Chondrocyte (in vitro differentiated cells): Measurements from ENCODE around the gene SPACA9. TPM values are rescaled to one million over a fixed set of nuclear protein-coding genes. Genes with fewer than 3 reads are reported as not detected.
A peak's percentile ranks its signal among the peaks of the same experiment; 100 is the strongest.

Experiments used
- DNase-seq: peaks from one replicate; pipeline ENCODE4 v3.0.0; 2021; ENCODE audit warnings: mixed read lengths, low spot score
- H3K27ac Mint-ChIP-seq: one replicate; pipeline ENCODE4 v1.8.0; 2021; ENCODE audit warnings: mild to moderate bottlenecking, moderate library complexity, mixed read lengths; ENCODE audit not compliant: unreplicated experiment
- H3K27me3 Mint-ChIP-seq: 2 replicates; pipeline ENCODE4 v1.8.0; 2021; ENCODE audit warnings: low read depth, mixed read lengths
- H3K36me3 Mint-ChIP-seq: 2 replicates; pipeline ENCODE4 v1.8.0; 2021; ENCODE audit warnings: low read depth, mixed read lengths
- H3K4me1 Mint-ChIP-seq: 2 replicates; pipeline ENCODE4 v1.8.0; 2021; ENCODE audit warnings: low read depth, mild to moderate bottlenecking, mixed read lengths
- H3K4me3 Mint-ChIP-seq: one replicate; pipeline ENCODE4 v1.8.0; 2021; ENCODE audit warnings: mild to moderate bottlenecking, moderate library complexity, mixed read lengths; ENCODE audit not compliant: unreplicated experiment
- H3K9me3 Mint-ChIP-seq: 2 replicates; pipeline ENCODE4 v1.8.0; 2021; ENCODE audit warnings: low read depth, mixed read lengths
- total RNA-seq: library from RNA; stranded (reverse); gene quantifications from 3 replicates; pipeline ENCODE4 v1.2.1, GENCODE V29; 2021
- TF ChIP-seq, protein P1 (sequence below): fragments of 200-600 bp; sonication (generic); IDR thresholded peaks from 2 replicates; pipeline ENCODE4 v1.5.0; 2021; ENCODE audit warnings: antibody characterized with exemption, mild to moderate bottlenecking, moderate library complexity

The SPACA9 gene
- total RNA-seq, 1 donor from 2014 or later = 3.3 TPM

DNA sequence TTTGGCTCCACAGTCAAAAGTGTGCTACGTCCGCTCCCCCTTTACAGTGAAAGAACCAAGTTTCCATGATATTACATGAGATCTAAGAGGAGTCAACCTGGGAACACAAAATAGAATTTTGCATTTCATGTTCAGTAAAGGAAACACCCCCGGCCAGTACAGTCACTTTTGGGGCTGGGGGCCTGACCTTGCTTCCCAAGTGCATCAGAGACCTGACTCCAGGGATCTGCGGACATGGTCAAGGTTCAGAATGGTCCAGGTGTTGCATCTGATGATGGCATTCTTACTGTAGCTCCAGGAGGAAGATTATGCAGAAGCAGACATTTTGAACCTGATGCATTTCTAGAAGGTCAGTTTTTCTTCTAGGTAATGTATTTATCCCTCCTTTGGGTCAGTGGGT, 40.4 kb upstream of the SPACA9 start:
- TF ChIP-seq, protein P1, sequence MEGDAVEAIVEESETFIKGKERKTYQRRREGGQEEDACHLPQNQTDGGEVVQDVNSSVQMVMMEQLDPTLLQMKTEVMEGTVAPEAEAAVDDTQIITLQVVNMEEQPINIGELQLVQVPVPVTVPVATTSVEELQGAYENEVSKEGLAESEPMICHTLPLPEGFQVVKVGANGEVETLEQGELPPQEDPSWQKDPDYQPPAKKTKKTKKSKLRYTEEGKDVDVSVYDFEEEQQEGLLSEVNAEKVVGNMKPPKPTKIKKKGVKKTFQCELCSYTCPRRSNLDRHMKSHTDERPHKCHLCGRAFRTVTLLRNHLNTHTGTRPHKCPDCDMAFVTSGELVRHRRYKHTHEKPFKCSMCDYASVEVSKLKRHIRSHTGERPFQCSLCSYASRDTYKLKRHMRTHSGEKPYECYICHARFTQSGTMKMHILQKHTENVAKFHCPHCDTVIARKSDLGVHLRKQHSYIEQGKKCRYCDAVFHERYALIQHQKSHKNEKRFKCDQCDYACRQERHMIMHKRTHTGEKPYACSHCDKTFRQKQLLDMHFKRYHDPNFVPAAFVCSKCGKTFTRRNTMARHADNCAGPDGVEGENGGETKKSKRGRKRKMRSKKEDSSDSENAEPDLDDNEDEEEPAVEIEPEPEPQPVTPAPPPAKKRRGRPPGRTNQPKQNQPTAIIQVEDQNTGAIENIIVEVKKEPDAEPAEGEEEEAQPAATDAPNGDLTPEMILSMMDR = no peak
- H3K9me3 Mint-ChIP-seq = no peaks in the 10 kb centered on the region
- H3K4me3 Mint-ChIP-seq = no peak overlapping the region
- H3K27me3 Mint-ChIP-seq = peaks cover 7% of the 10 kb centered on the region
- H3K36me3 Mint-ChIP-seq = peaks cover 2% of the 10 kb centered on the region
- H3K4me1 Mint-ChIP-seq = peaks cover 3% of the 10 kb centered on the region
- DNase-seq = peak; percentile 30
- H3K27ac Mint-ChIP-seq = no peak overlapping the region

DNA sequence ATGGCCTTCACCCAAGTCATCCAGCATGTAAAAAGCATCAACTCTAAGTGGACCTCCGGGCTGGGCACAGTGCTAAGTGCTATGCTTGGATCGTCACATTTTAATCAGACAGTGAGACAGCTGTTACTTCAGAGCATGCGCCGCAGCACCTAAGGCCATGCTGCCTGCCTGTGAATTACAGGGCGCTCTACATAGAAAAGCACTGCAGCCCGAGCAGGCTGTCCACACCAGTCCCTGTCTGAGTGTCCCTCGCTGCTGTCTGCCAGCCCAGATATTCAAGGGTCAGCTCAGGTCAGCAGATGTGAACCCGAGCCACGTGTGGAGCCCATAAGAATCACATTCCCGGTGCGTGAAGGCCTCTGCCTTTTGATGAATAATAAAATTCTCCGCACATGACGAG, 37.7 kb upstream of the SPACA9 start:
- Mint-ChIP-seq H3K9me3 (no peaks in the 10 kb centered on the region), H3K4me1 (peaks cover 3% of the 10 kb centered on the region), H3K36me3 (no peaks in the 10 kb centered on the region), H3K27me3 (no peaks in the 10 kb centered on the region), H3K4me3 (no peak overlapping the region), H3K27ac (no peak overlapping the region)
- TF ChIP-seq, protein P1 = no peak
- DNase-seq = peak; percentile 42

DNA sequence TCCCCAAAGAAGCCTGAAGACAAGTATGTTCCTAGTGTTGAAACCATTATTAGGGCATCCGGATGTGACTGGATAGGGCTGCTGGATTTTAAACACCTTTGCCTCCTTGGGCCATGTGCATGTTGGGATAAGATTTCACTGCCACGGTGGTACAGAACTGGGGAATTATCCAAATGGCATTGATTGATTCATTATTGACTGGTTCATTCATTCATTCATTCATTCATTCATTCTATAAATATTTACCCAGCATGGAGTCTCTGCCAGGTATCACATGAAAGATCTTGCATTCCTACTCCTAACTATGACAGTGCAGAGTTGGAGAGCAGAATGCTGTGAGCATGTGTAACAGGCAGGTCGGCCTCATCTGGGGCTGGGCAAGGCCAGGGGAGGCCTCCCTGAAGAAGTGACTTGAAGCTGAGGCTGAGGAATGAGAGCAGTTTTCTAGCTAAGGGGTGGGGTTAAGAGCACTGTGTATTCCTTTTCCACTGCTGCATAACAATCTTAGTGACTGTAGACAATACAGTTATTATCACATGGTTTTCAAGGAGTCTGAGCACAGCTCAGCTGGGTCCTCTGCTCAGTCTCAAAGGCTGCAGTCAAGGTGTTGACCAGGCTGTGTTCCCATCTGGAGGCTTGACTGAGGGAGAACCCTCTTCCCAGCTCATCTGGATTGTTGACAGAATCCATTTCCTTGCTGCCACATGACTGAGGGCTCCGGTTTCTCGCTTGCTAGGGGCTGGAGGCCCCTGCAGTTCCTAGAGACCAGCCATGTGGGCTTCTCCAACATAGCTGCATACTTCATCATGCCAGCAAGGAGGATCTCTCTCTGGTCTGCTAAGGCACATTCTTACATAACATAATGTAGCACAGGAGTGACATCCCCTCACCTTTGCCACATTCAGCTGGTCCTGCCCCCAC, 36.3 kb upstream of the SPACA9 start:
- TF ChIP-seq, protein P1 = no peak
- DNase-seq = peak; percentile 27
- no peak overlapping the region for H3K27ac Mint-ChIP-seq
- H3K27me3 Mint-ChIP-seq = no peaks in the 10 kb centered on the region
- no peaks in the 10 kb centered on the region for H3K36me3 Mint-ChIP-seq
- H3K4me3 Mint-ChIP-seq = no peak overlapping the region
- peaks cover 3% of the 10 kb centered on the region for H3K4me1 Mint-ChIP-seq
- no peaks in the 10 kb centered on the region for H3K9me3 Mint-ChIP-seq

DNA sequence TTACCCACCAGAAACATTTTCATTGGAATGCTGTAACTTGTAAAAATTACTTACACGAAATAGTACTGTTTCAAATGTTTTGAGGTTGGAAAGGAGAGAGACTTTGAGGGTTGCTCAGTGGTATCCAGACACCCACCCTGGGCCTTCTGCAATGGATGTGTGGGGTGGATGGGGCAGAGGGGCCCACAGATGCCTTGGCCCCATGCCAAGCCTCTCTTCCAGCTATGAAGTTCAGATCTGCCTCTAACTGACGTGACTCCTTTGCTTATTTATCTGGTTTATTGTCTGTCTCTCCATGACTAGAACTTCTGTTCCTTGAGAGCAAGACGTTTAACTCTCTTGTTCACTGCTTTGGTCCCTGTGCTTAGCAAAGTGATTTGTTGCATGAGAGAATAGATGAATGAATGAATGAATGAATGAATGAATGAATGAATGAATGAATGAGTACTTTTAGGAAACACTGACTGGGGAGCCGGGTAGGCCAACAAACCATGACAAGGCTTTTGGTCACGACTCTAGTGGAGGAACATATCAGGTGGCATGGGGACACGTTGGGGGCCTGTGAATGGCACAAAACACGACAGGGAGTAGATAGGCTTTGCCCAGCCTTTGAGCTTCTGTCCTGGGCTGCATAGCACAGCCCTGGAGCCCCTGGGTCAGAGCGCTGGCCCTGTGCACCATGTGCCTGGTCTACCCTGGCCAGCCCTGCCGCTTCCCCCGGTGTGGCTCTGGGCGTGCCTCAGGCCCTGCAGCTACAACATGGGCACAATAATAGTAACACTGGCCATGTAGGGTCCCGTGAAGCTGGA, 32.4 kb upstream of the SPACA9 start:
- peak; percentile 36 for DNase-seq
- TF ChIP-seq, protein P1 = no peak
- no peaks in the 10 kb centered on the region for H3K36me3 Mint-ChIP-seq
- H3K4me1 Mint-ChIP-seq = no peaks in the 10 kb centered on the region
- no peaks in the 10 kb centered on the region for H3K9me3 Mint-ChIP-seq
- no peak overlapping the region for H3K4me3 Mint-ChIP-seq
- H3K27ac Mint-ChIP-seq = no peak overlapping the region
- no peaks in the 10 kb centered on the region for H3K27me3 Mint-ChIP-seq

DNA sequence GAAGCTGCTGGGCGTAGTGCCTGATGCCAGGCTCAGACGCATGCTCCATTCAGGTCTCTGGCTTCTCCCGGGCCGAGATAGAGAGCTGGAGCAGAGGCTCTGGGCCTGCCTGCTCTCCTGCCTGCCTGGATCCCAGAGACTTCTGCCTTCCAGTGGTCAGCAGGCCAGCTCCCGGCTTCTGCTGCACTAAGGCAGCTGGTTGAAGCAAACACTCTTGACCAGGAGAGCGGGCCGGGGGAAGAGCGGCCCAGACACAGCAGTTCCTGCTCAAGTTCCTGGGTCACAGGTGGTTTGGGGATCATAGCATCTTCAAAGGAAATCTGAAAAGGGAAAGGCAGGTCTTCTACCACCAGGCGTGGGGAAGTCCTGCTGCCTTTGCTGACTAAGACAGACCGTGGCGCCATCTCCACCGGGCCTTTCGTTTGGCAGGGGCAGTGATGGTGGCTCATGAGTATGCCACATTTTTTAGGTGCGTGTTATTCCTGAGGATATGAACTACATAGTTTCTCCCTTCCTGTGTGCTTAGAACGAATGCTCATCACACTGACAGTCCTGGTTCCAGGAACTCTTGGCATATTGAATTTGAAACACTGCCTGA, 31.7 kb upstream of the SPACA9 start:
- no peaks in the 10 kb centered on the region for H3K36me3 Mint-ChIP-seq
- no peaks in the 10 kb centered on the region for H3K9me3 Mint-ChIP-seq
- no peak overlapping the region for H3K27ac Mint-ChIP-seq
- TF ChIP-seq, protein P1 = no peak
- H3K4me1 Mint-ChIP-seq = no peaks in the 10 kb centered on the region
- H3K4me3 Mint-ChIP-seq = no peak overlapping the region
- peak; percentile 59 for DNase-seq
- H3K27me3 Mint-ChIP-seq = no peaks in the 10 kb centered on the region
